ENCODE results near the gene IDUA. TPM values are rescaled to one million over a fixed set of nuclear protein-coding genes. Genes with fewer than 3 reads are reported as not detected.
A peak's percentile ranks its signal among the peaks of the same experiment; 100 is the strongest.

IDUA gene
- total RNA-seq, 1 donor from 2014 or later: 32.9 TPM

DNA sequence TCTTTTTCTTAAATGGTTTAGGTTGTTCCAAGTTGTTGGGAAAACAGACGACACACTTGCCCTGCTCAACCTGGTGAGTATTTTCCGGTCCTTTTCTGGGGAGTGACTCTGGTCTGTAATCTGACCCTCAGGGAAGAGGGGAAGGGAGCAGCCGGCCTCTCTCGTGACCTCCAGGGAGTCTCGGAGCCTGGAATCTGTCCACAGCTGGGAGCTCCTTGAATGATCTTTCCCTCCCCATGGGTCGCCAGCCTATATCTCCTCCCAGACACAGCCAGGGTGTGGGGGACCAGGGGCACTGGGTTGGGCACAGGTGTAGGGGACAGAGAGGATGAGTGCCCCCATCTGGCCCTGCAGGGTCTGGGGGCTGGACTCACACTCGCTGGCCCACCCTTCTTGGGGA lies 35.7 kb upstream of the IDUA start:
- H3K4me3 Mint-ChIP-seq: no peak overlapping the region
- H3K27ac Mint-ChIP-seq: no peak overlapping the region
- peaks cover 40% of the 10 kb centered on the region for H3K36me3 Mint-ChIP-seq (ENCODE audit: low read depth)
- no peak for ATAC-seq (ENCODE audit: low read depth)
- TF ChIP-seq, protein P1, sequence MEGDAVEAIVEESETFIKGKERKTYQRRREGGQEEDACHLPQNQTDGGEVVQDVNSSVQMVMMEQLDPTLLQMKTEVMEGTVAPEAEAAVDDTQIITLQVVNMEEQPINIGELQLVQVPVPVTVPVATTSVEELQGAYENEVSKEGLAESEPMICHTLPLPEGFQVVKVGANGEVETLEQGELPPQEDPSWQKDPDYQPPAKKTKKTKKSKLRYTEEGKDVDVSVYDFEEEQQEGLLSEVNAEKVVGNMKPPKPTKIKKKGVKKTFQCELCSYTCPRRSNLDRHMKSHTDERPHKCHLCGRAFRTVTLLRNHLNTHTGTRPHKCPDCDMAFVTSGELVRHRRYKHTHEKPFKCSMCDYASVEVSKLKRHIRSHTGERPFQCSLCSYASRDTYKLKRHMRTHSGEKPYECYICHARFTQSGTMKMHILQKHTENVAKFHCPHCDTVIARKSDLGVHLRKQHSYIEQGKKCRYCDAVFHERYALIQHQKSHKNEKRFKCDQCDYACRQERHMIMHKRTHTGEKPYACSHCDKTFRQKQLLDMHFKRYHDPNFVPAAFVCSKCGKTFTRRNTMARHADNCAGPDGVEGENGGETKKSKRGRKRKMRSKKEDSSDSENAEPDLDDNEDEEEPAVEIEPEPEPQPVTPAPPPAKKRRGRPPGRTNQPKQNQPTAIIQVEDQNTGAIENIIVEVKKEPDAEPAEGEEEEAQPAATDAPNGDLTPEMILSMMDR (IDR thresholded peaks at IDR 0.05): no peak
- CTCF ChIA-PET: no interaction called here
- peaks cover 7% of the 10 kb centered on the region for H3K4me1 Mint-ChIP-seq
- DNase-seq: no peak
- intact Hi-C loops (cut with micrococcal nuclease): no loop called here
- POLR2A ChIA-PET: no interaction called here
- H3K27me3 Mint-ChIP-seq: no peaks in the 10 kb centered on the region
- no peaks in the 10 kb centered on the region for H3K9me3 Mint-ChIP-seq

DNA sequence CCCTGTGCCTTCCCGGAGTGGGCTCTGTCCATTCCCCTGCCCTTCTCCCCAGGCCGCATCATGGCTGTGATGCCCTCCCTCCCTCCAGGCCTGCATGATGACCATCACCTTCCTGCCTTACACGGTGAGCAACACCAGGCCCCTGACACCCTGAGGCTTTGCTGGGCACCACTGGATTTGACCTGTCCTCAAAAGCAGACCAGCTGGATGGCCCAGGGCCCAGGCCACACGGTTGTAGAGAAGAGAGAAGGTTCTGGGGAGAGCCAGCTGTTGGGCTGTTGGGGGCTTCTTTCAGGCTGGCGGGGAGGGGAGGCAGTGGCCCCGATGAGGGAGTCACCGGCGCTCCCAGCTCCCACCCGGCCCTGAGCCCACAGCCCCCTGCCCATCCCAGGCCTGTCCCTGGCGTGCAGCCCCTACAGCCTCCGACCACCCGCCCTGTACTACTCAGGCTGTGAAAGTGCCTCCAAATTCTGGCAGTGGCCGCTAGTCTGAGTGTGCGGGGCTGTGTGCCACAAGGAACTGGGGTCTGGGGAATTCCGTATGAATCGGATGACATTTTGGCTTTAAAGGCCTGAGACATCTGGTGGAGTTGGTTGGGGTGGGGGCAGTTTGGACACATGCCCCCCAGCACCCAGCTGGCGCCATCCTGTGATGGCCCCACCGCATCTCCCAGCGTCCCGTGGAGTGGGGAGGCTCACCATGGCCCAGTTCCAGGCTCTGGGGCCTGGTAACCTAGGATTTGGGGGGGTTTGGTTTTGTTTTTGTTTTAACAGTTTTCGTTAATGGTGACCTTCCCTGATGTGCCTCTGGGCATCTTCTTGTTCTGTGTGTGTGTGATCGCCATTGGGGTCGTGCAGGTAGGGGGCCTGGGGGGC lies 35.0 kb upstream of the IDUA start:
- no peak for ATAC-seq (ENCODE audit: low read depth)
- Mint-ChIP-seq H3K4me3 (no peak overlapping the region), H3K27me3 (no peaks in the 10 kb centered on the region), H3K4me1 (peaks cover 4% of the 10 kb centered on the region), H3K36me3 (ENCODE audit: low read depth) (peaks cover 44% of the 10 kb centered on the region), H3K27ac (no peak overlapping the region), H3K9me3 (no peaks in the 10 kb centered on the region)
- CTCF ChIA-PET: no interaction called here
- intact Hi-C loops (cut with micrococcal nuclease): no loop called here
- DNase-seq: no peak
- POLR2A ChIA-PET: no interaction called here
- TF ChIP-seq, protein P1 (IDR thresholded peaks at IDR 0.05): no peak

DNA sequence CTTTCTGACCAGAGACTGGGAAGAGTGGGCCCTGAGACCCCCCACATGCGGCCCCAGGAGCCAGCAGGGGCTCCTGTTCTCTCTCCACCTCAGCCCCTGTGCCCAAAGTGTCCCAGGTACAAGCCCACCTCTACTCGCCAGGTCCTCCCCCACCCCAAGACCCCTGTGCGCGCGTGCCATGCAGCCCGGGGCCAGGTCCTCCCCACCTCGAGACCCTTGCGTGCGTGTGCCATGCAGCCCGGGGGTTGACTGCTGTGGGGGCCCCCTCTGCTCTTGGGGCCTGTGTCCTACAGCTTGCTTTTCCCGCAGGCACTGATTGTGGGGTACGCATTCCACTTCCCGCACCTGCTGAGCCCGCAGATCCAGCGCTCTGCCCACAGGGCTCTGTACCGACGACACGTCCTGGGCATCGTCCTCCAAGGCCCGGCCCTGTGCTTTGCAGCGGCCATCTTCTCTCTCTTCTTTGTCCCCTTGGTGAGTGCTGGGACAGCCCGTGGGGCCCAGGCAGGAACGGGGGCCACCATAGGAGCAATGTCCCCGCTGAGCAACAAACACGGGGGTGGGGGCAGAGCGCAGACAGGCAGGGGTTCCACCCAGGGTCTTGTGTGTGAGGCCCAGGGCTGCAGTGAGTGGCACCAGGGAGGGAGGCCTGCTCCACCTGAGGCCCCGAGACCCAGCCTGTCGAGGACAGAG lies 33.8 kb upstream of the IDUA start:
- no peak for ATAC-seq (ENCODE audit: low read depth)
- Mint-ChIP-seq H3K27me3 (no peaks in the 10 kb centered on the region), H3K27ac (no peak overlapping the region), H3K9me3 (no peaks in the 10 kb centered on the region), H3K36me3 (ENCODE audit: low read depth) (peaks cover 52% of the 10 kb centered on the region), H3K4me3 (no peak overlapping the region), H3K4me1 (no peaks in the 10 kb centered on the region)
- ChIA-PET POLR2A (no interaction called here), CTCF (no interaction called here)
- TF ChIP-seq, protein P1 (IDR thresholded peaks at IDR 0.05): no peak
- intact Hi-C loops (cut with micrococcal nuclease): no loop called here
- DNase-seq: no peak

DNA sequence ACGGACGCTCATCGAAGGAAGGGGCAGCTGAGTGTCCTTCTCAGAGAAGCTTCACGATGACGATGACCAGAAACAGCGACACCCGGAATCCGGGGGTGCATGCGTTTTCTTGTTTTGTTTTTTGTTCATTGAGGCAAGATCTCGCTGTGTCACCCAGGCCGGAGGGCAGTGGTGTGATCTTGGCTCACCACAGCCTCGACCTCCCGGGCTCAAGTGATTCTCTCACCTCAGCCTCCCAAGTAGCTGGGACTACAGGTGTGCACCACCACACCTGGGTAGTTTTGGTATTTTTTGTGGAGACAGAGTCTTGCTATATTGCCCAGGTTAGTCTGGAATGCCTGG lies 33.3 kb upstream of the IDUA start:
- Mint-ChIP-seq H3K36me3 (ENCODE audit: low read depth) (peaks cover 56% of the 10 kb centered on the region), H3K27me3 (no peaks in the 10 kb centered on the region), H3K4me3 (no peak overlapping the region), H3K27ac (no peak overlapping the region), H3K9me3 (no peaks in the 10 kb centered on the region), H3K4me1 (no peaks in the 10 kb centered on the region)
- no peak for DNase-seq
- CTCF ChIA-PET: no interaction called here
- TF ChIP-seq, protein P1 (IDR thresholded peaks at IDR 0.05): no peak
- POLR2A ChIA-PET: no interaction called here
- no peak for ATAC-seq (ENCODE audit: low read depth)
- intact Hi-C loops (cut with micrococcal nuclease): no loop called here

DNA sequence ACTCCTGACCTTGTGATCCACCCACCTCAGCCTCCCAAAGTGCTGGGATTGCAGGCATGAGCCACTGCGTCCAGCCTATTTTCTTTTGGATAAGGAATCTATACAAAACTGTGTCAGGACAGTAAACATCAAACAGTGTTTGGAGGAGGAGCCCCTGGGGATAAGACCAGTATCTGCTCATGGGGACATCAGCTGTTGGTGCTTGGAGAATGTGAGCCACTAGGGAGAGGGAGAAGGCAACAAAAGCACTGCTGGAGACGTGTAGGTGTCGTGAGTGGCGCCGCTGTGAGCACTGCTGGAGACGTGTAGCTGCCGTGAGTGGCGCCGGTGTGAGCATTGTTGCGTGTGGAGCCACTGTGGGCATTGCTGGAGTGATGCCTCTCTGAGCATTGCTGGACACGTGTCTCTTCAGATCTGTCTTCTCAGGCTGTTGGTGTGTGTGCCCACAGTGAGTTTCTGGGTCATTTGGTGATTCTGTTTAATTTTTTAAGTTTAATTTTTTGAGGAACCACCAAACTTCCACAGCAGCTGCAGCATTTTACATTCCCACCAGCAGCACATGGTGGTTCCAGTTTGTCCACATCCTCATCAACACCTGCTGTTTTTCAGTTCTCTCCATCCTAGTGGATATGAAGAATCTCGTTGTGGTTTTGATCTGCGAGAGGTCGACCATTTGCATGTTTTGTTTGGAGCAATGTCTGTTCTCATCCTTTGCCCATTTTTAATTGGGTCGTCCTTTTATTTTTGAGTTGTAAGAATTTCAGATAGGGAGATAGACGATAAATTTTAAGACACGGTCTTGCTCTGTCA lies 32.4 kb upstream of the IDUA start:
- ChIA-PET POLR2A (interaction anchor here (0.6 kb wide), 1 partner anchor 311 kb away, joined by 4 read pairs; no protein-coding TSS in a partner anchor), CTCF (no interaction called here)
- Mint-ChIP-seq H3K9me3 (no peaks in the 10 kb centered on the region), H3K36me3 (ENCODE audit: low read depth) (peaks cover 59% of the 10 kb centered on the region), H3K4me1 (no peaks in the 10 kb centered on the region), H3K27ac (peak overlapping the region; percentile 20), H3K27me3 (no peaks in the 10 kb centered on the region), H3K4me3 (no peak overlapping the region)
- DNase-seq (no peak), ATAC-seq (ENCODE audit: low read depth) (no peak)
- intact Hi-C loops (cut with micrococcal nuclease): no loop called here
- TF ChIP-seq, protein P1 (IDR thresholded peaks at IDR 0.05): no peak
